ENCODE data around the gene REX1BD. TPM values are rescaled to one million over a fixed set of nuclear protein-coding genes. Genes with fewer than 3 reads are reported as not detected.
A peak's percentile ranks its signal among the peaks of the same experiment; 100 is the strongest.

The REX1BD gene
- total and polyA plus RNA-seq, 2 donors from 2014 or later = 56.9 to 104 TPM

DNA sequence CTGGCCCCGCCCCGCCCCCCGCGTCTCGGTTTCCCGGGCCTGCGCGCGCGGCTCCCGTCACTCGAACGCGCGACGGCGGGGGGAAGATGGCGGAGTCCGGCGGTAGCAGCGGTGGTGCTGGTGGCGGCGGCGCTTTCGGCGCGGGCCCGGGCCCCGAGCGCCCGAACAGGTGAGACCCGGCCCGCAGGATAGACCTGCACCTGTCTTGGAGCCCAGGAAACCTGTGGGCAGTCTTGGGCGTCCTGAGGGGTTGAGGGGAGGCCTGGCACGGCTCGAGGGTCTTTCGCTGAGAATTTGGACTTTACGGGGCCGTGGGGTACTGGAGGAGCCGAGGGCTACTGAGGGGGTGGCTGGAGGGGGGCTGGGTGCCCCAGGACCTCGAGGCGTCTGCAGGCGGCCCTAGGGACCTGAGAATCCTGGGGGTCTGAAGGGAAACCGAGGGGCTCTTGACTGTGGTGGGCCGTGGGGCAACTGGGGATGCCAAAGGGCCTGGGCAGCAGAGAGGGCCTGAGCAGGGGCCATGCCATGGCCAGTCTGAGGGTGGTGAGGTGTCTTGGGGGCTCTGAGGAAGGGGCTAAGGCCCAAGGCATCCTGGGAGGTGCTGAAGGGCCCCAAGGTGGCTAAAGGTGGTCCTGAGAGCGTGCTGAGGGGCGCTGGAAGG, 48.5 kb downstream of the REX1BD start, which contains the start of gene KLHL26:
Gene KLHL26 (plus strand): TSS at position 60 of the 661 bp plus-strand sequence. CDS start 27 bp downstream, at position 87.
- Histone ChIP-seq H3K4me1 (ENCODE audit: control insufficient read depth in 2 of 3, insufficient read depth in 2 of 3, low read depth in 1 of 3, low read length in 3 of 3) (peaks cover 0 to 7% (median 0%) of the 10 kb centered on the region in 3 donors), H3K9ac (ENCODE audit: low read length in 3 of 3) (peak within 1 kb of the TSS; percentile 55 to 87 (median 75)), H3K27ac (ENCODE audit: low read depth in 2 of 2, low read length in 2 of 2) (peak within 1 kb of the TSS; percentile 74 to 91), H3K4me3 (ENCODE audit: low read length in 3 of 3) (peak within 1 kb of the TSS; percentile 61 to 75 (median 73)), H3K9me3 (ENCODE audit: control insufficient read depth in 2 of 3, insufficient read depth in 1 of 3, low read length in 3 of 3) (no peaks in the 10 kb centered on the region), H3K36me3 (ENCODE audit: control insufficient read depth in 2 of 3, insufficient read depth in 3 of 3, low read length in 3 of 3) (no peaks in the 10 kb centered on the region), H3K27me3 (ENCODE audit: control insufficient read depth, insufficient read depth, low read length) (no peaks in the 10 kb centered on the region)
- intact Hi-C loops (cut with DNase I) = no loop called here
- no peak for FAIRE-seq
- TF ChIP-seq, protein P1, sequence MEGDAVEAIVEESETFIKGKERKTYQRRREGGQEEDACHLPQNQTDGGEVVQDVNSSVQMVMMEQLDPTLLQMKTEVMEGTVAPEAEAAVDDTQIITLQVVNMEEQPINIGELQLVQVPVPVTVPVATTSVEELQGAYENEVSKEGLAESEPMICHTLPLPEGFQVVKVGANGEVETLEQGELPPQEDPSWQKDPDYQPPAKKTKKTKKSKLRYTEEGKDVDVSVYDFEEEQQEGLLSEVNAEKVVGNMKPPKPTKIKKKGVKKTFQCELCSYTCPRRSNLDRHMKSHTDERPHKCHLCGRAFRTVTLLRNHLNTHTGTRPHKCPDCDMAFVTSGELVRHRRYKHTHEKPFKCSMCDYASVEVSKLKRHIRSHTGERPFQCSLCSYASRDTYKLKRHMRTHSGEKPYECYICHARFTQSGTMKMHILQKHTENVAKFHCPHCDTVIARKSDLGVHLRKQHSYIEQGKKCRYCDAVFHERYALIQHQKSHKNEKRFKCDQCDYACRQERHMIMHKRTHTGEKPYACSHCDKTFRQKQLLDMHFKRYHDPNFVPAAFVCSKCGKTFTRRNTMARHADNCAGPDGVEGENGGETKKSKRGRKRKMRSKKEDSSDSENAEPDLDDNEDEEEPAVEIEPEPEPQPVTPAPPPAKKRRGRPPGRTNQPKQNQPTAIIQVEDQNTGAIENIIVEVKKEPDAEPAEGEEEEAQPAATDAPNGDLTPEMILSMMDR (IDR thresholded peaks at IDR 0.05; ENCODE audit: borderline replicate concordance, extremely low read depth, insufficient read depth) = no peak
- peak in 1 of 5 donors; percentile 79 for DNase-seq

DNA sequence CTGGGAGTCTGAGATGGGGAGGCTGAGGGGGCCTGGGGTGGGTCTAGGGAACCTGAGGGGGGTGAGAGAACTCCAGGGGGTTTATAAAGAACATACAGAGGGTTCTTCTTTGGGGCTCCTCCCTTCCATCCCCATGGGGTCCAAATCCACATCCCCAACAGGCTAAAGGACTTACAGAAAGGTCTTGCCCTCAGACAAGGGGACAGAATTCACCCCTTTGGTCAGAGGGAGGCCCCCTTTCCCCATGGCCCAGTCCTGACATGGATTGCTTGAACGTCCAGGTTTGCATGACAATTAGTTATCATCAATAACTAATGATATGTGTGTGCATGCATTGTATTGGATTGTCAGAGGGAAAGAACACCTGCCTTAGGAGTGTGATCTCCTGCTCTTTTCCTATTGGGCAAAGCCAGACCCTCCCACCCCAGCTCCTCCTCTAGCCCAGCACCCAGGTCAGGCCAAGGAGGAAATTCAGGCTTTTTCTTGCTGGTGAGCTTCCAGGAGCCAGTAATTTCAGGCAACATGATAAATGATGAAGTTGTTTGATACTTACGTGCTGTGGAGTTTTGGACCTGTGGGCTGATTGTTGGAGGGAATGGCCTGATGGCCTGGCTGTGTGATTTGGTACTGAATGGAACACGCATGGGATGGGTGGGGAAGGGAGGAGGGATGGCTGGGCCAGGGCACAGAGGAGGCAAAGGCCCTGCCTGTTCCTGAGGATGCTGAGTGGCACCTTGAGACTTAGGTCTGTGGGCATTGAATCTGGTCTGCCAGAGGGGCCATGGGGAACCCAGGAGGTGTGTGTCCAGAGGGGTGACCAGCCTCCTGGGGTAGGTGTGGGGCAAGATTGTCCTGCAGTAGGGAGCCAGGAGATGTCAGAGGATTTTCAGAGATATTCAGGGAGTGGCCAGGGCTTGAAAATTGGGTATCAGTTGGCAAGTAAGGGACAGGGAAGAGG, 49.4 kb downstream of the REX1BD start:
- no peaks in the 10 kb centered on the region for H3K27me3 ChIP-seq (ENCODE audit: control insufficient read depth, insufficient read depth, low read length)
- peak overlapping the region in 2 of 3 donors; percentile 73 to 75 for H3K4me3 ChIP-seq (ENCODE audit: low read length in 3 of 3)
- peak overlapping the region; percentile 74 to 91 for H3K27ac ChIP-seq (ENCODE audit: low read depth in 2 of 2, low read length in 2 of 2)
- TF ChIP-seq, protein P1 (IDR thresholded peaks at IDR 0.05; ENCODE audit: borderline replicate concordance, extremely low read depth, insufficient read depth) = no peak
- no peak for FAIRE-seq
- DNase-seq = peak in 2 of 5 donors; percentile 39 to 69
- peak overlapping the region in 1 of 3 donors; percentile 75 for H3K9ac ChIP-seq (ENCODE audit: low read length in 3 of 3)
- H3K36me3 ChIP-seq (ENCODE audit: control insufficient read depth in 2 of 3, insufficient read depth in 3 of 3, low read length in 3 of 3) = no peaks in the 10 kb centered on the region
- H3K9me3 ChIP-seq (ENCODE audit: control insufficient read depth in 2 of 3, insufficient read depth in 1 of 3, low read length in 3 of 3) = no peaks in the 10 kb centered on the region
- H3K4me1 ChIP-seq (ENCODE audit: control insufficient read depth in 2 of 3, insufficient read depth in 2 of 3, low read depth in 1 of 3, low read length in 3 of 3) = peaks cover 0 to 7% (median 0%) of the 10 kb centered on the region in 3 donors
- intact Hi-C loops (cut with DNase I) = no loop called here

DNA sequence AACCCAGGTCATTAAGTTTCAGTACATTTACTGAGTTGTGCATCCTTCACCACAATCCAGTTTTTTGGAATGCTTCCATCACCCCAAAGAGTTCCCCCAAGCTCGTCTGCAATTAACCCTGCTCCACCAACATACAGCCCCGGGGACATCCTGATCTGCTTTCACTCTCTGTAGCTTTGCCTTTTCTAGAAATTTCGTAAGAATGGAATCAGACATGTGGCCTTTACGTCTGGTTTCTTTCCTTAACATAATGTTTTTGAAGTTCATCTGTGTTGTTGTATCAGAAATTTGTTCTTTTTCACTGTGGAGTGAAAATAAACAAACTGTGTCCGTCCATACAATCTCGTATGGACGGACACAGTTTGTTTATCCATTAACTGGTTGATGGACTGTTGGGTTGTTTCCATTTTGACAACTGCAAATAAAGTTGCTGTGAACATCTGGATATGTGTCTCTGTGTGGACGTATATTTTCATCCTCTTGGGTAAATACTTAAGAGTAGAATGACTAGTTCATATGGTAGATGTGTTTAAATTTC, 51.2 kb downstream of the REX1BD start:
- Histone ChIP-seq H3K4me1 (ENCODE audit: control insufficient read depth in 2 of 3, insufficient read depth in 2 of 3, low read depth in 1 of 3, low read length in 3 of 3) (peaks cover 0 to 9% (median 7%) of the 10 kb centered on the region in 3 donors), H3K9ac (ENCODE audit: low read length in 3 of 3) (no peak overlapping the region), H3K4me3 (ENCODE audit: low read length in 3 of 3) (no peak overlapping the region), H3K9me3 (ENCODE audit: control insufficient read depth in 2 of 3, insufficient read depth in 1 of 3, low read length in 3 of 3) (no peaks in the 10 kb centered on the region), H3K27ac (ENCODE audit: low read depth in 2 of 2, low read length in 2 of 2) (no peak overlapping the region), H3K36me3 (ENCODE audit: control insufficient read depth in 2 of 3, insufficient read depth in 3 of 3, low read length in 3 of 3) (no peaks in the 10 kb centered on the region), H3K27me3 (ENCODE audit: control insufficient read depth, insufficient read depth, low read length) (no peaks in the 10 kb centered on the region)
- intact Hi-C loops (cut with DNase I) = no loop called here
- no peak for DNase-seq
- TF ChIP-seq, protein P1 (IDR thresholded peaks at IDR 0.05; ENCODE audit: borderline replicate concordance, extremely low read depth, insufficient read depth) = no peak
- FAIRE-seq = no peak

Other genes with a start within 250 kb of the REX1BD start
- 54.5 TPM for gene PGPEP1, start 248.2 kb upstream of the REX1BD start, total RNA-seq
- 76.1 TPM for gene PGPEP1, start 248.2 kb upstream of the REX1BD start, polyA plus RNA-seq (ENCODE audit: insufficient read depth, low read depth, low replicate concordance)
- gene GDF15, start 202.6 kb upstream of the REX1BD start, total RNA-seq = 51.2 TPM
- gene GDF15, start 202.6 kb upstream of the REX1BD start, polyA plus RNA-seq (ENCODE audit: insufficient read depth, low read depth, low replicate concordance) = 154 TPM
- 13.1 TPM for gene LRRC25, start 191.2 kb upstream of the REX1BD start, total RNA-seq
- 2.7 TPM for gene LRRC25, start 191.2 kb upstream of the REX1BD start, polyA plus RNA-seq (ENCODE audit: insufficient read depth, low read depth, low replicate concordance)
- 64.9 TPM for gene SSBP4, start 169.4 kb upstream of the REX1BD start, total RNA-seq
- gene SSBP4, start 169.4 kb upstream of the REX1BD start, polyA plus RNA-seq (ENCODE audit: insufficient read depth, low read depth, low replicate concordance) = 74.9 TPM
- 68.6 TPM for gene ISYNA1, start 150.7 kb upstream of the REX1BD start, total RNA-seq
- 101 TPM for gene ISYNA1, start 150.7 kb upstream of the REX1BD start, polyA plus RNA-seq (ENCODE audit: insufficient read depth, low read depth, low replicate concordance)
- 25.2 TPM for gene ELL, start 66.7 kb upstream of the REX1BD start, total RNA-seq
- gene ELL, start 66.7 kb upstream of the REX1BD start, polyA plus RNA-seq (ENCODE audit: insufficient read depth, low read depth, low replicate concordance) = 5.7 TPM
- 207 TPM for gene FKBP8, start 45.2 kb upstream of the REX1BD start, total RNA-seq
- gene FKBP8, start 45.2 kb upstream of the REX1BD start, polyA plus RNA-seq (ENCODE audit: insufficient read depth, low read depth, low replicate concordance) = 314 TPM
- gene KXD1, start 30.9 kb upstream of the REX1BD start, total RNA-seq = 69.9 TPM
- gene KXD1, start 30.9 kb upstream of the REX1BD start, polyA plus RNA-seq (ENCODE audit: insufficient read depth, low read depth, low replicate concordance) = 56.3 TPM
- gene UBA52, start 16.9 kb upstream of the REX1BD start, total RNA-seq = 828 TPM
- gene UBA52, start 16.9 kb upstream of the REX1BD start, polyA plus RNA-seq (ENCODE audit: insufficient read depth, low read depth, low replicate concordance) = 1,481 TPM
- 28.9 TPM for gene CRLF1, start 18.0 kb downstream of the REX1BD start, total RNA-seq
- 6.6 TPM for gene CRLF1, start 18.0 kb downstream of the REX1BD start, polyA plus RNA-seq (ENCODE audit: insufficient read depth, low read depth, low replicate concordance)
- gene TMEM59L, start 24.1 kb downstream of the REX1BD start, total RNA-seq = 5.9 TPM
- gene TMEM59L, start 24.1 kb downstream of the REX1BD start, polyA plus RNA-seq (ENCODE audit: insufficient read depth, low read depth, low replicate concordance) = 1.5 TPM
- gene KLHL26, start 48.2 kb downstream of the REX1BD start, total RNA-seq = 16.1 TPM
- 5.6 TPM for gene KLHL26, start 48.2 kb downstream of the REX1BD start, polyA plus RNA-seq (ENCODE audit: insufficient read depth, low read depth, low replicate concordance)
- gene CRTC1, start 94.9 kb downstream of the REX1BD start, total RNA-seq = 26.8 TPM
- gene CRTC1, start 94.9 kb downstream of the REX1BD start, polyA plus RNA-seq (ENCODE audit: insufficient read depth, low read depth, low replicate concordance) = 10.9 TPM
- gene COMP, start 202.5 kb downstream of the REX1BD start, total RNA-seq = 33.2 TPM
- gene COMP, start 202.5 kb downstream of the REX1BD start, polyA plus RNA-seq (ENCODE audit: insufficient read depth, low read depth, low replicate concordance) = 1.8 TPM
- 70.1 TPM for gene UPF1, start 243.2 kb downstream of the REX1BD start, total RNA-seq
- gene UPF1, start 243.2 kb downstream of the REX1BD start, polyA plus RNA-seq (ENCODE audit: insufficient read depth, low read depth, low replicate concordance) = 34.2 TPM